Activated CD8-positive, alpha-beta memory T cell treated with anti-CD3 and anti-CD28 coated beads, Interleukin-2, amount 50 U/mL, for 4 hours (primary cell): ENCODE data around the gene RASSF8.

Source experiments
- DNase-seq: peaks from one replicate; pipeline ENCODE4 v3.0.0-alpha.2; 2020

RASSF8 gene, protein sequence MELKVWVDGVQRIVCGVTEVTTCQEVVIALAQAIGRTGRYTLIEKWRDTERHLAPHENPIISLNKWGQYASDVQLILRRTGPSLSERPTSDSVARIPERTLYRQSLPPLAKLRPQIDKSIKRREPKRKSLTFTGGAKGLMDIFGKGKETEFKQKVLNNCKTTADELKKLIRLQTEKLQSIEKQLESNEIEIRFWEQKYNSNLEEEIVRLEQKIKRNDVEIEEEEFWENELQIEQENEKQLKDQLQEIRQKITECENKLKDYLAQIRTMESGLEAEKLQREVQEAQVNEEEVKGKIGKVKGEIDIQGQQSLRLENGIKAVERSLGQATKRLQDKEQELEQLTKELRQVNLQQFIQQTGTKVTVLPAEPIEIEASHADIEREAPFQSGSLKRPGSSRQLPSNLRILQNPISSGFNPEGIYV

DNA sequence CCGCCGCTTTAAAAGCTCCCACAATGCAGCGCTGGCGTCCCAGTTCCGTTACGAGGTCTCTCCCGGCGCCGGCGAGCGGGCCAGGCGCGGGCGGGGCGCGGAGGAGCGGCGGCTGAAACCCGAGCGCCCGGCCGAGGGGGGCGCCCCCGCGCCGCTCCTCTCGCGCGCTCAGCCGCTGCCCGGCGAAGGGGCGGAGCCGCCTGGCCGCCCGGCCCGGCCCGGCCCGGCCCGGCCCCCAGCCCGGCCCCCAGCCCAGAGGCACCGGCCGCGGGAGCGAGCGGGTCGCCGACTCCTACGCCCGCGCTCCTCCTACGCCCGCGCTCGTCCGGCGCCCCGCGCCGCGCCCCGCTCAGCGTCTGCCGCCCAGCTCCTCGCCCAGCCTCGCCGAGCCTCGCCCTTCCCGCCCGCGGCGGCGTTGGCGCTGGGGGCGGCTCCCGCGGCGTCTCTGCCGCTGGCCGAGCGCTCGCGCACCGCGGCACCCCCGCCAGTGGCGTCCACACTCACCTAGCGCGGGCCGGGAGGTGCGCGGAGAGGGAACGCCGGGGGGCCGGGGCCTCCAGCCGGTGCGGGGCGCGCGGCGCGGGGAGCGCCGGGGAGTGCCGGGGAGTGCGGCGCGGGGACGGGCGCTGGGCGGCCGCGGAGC lies at the start of gene RASSF8:
TSS of gene RASSF8 (plus strand) at position 255 of the 643 bp plus-strand sequence. CDS start 96,662 bp downstream, outside the sequence.
- no peak for DNase-seq

DNA sequence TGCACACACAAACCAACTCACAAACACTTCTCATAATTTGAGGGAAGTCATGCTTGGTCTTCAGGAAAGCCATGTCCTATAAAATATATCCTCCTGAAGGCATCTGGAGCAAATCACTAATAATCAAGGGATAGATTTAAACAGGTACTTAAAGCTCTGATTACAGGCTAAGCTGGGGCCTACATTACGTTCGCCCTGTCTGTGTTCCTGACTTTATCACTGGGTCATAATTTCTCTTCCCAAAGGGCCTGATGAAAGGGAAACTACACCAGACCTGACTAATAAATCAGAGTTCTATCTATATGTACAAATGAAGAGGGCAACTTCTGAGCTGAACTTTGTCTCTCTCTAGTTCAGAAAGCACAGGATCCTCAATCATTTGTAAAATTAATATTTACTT lies 43.9 kb upstream of the RASSF8 start:
- no peak for DNase-seq

DNA sequence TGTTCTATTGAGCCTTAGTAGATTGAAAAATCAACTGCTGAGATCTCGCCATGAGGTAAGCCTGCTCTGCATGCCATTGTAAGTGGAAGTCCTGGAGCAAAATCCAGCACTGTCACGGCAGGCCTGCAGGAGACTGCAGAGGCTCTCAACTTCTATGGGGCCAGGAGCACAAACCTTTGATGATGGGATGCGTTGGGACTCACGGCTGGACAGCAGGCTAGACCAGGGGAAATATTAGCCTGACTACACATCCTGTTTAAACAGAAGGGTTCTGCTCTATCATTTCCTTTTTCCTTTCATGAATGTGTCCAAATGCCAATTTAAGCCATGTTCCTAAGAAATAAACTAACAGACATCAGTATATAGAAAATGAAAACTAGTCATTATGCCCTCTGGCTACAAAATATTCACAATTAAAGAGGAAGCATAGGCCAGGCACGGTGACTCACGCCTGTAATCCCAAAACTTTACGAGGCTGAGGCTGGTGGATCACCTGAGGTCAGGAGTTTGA lies 33.9 kb upstream of the RASSF8 start:
- DNase-seq = no peak

DNA sequence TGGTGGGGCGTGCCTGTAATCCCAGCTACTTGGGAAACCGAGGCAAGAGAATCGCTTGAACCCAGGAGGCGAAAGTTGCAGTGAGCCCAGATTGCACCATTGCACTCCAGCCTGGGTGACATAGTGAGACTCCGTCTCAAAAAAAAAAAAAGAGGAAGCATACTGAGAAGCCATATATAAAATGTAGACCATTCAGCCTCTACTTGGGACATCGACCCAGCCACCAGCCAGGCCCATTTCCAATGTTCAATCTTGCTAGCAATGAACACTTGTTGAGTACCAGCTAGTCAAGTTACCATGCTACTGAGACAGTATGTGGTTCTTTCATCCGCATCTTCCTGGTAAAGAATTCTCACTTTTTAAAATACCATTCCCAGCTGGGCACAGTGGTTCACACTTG lies 33.4 kb upstream of the RASSF8 start:
- DNase-seq = no peak

DNA sequence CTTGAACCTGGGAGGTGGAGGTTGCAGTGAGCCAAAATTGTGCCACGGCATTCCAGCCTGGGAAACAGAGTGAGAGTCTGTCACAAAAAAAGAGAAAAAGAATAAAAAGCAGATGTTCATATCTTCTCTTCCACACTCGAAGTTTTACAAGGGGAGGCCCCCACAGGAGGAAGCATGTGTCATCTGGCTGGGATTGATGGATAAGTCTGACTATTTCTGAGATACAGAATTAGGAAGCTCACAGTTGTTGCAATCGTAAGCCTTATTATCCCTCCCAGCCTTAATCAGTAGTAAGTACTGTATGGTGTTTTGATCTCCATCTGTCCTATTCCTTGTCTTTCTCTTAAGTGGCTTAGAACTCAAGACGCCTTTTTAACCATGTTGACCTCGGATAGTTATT lies 31.9 kb upstream of the RASSF8 start:
- DNase-seq = no peak

DNA sequence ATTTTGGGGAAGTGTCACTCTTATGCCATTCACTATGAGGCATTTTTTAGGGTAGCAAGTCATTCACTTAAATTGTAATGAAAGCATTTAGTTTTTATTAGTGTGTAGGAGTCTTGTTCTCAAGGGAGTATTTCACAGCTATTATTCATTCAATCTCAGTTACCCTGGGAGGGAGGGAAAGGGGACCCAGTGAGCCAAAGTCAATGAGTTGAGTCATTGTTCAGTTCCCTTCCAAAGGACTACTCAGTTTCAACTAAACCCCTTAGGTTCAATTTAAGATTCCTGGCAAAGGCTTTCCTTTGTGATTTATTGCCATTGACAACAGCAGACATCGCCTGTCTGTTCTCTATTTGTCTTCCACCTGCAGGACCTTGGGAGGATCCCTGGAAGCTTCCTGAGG lies 29.3 kb upstream of the RASSF8 start:
- DNase-seq = no peak

DNA sequence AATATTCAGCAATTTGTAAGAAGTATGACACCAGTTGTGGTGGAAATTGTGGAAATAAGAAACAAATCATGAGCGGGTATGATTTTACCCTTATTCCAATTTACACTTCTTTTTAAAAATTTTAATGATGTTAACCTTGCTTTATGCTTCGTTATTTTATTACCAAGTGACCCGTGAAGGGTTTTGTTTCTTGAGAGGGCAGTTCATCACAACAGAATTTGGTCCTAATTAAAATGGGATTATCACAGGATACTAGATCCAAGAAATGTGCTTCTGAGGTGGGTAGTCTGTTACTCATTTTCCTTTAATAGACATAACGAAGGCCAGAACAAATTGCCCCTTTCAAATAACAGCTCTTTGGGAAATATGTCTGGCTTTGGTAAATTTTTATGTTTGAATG lies 25.5 kb upstream of the RASSF8 start:
- no peak for DNase-seq

DNA sequence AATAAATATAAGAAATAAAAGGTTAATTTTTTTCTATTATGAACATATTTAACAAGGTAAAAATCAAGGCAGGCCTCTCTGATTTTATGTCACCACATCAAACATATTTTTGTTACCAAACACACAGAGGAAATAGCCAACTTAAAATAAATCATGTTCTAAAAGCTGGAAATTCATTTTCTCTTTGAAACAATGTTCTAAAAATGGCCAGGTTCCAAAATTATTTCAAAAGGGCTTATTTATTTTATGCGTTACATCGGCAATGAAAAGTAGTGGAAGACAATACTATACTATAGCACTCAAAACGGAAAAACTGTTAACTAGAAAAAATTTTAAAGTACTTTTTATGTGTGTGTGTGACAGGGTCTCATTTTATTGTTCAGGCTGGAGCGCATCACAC lies 24.0 kb upstream of the RASSF8 start:
- no peak for DNase-seq

DNA sequence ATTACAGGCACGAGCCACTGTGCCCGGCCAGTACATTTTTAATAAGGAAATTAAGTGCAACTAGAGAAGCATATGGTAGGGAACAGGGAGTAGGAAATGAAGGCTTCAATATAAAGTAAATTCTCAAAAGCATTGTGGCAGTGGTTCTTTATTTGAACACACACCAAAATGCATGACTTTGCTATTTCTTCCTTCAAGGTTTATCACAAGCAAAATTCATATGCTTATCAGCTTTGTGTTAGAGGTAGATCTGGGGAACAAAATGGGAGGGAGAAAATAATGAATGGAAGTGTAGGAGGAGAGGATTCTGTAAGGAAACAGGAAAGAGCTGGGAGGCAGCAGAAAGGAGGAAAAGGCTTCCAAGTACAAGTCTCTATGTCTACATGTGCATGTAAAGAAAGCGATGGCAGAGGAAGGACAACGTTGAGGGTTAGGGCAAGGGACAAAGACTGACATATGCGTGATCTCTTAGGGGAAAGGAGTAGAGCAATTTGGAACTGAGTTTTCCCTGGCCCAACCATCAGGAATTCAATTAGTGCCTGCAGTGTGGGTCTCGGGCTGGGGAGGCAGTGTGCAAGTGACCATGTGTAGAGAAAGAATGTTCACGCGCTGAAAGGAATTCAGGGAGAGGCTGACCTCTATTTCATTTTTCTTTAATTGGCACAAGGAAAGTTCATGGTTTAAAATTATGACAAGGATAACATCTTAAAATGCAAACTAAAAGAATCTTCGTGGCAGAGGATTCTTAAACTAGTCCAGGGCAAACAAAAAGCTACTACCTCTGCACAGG lies 22.9 kb upstream of the RASSF8 start:
- no peak for DNase-seq

DNA sequence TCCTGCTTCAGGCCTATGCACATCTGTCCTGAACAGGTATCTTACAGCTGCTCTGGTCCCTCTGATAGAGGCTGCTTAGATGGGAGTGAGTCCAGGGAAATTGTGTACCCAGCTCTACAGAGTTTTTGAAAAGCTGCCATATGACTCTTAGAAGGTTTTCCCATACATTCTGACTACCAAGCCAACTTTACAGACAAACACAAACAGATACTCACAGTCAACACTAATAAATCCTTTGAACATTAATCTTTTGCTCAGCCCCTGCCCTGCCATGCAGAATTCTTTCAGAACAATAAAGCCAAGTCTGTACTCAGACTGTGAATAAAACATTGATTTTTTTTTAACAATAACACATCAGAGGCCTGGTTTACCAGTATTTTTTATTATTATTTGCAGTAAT lies 21.4 kb upstream of the RASSF8 start:
- DNase-seq = no peak

DNA sequence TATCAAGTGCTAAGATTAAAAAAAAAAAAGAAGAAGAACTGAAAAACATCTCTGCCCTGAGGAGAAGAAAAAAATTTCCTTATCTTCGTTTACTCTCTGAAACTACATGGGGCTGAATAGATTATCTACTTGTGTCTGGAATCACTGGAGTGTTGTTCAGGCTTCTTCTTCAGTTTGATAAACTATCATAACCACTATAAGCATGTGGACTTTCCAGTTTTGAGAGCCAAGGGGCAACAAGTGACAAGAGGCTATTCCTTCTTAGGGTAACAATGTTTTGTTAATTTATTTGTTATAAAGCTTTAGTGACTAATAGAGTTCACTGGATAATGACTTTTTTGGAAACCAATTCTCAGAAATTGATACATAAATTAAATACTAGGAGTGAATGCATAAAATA lies 19.9 kb upstream of the RASSF8 start:
- no peak for DNase-seq

DNA sequence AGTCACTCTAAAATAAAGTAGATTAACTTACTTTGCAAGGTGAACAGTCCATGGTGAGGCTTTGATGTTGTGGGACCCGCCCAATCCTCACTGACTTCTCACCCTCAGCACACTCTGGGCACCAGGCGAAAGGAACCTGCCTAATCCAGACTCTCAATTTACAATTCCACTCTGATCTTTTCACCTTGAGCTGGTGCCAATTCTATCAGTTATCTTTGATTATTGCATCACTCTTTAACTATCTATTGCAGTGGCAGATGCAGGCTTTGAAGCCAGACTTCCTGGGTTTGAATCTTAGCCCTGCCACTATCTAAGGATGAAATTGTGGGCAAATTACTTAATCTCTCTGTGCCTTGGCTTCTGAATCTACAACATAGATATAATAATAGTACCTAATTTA lies 18.9 kb upstream of the RASSF8 start:
- no peak for DNase-seq

DNA sequence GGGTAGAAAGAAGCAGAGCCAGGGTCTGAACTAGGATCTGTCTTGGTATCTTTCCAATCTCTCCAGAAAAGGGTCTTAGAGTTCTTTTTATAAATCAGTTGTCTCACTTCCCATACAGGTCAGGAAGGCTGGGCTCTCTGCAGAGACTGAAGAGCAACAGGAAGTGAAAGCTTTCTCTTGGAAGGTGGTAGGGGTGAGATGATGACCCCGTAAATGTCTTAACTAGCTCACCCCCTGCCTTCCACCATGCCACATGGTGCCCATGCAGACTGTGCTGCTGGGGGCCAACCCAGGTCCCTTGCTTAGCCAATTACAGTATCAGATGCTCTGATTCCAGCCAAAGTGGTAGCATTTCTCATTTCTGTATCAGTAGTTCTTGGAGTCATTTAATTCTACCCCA lies 17.6 kb upstream of the RASSF8 start:
- no peak for DNase-seq

DNA sequence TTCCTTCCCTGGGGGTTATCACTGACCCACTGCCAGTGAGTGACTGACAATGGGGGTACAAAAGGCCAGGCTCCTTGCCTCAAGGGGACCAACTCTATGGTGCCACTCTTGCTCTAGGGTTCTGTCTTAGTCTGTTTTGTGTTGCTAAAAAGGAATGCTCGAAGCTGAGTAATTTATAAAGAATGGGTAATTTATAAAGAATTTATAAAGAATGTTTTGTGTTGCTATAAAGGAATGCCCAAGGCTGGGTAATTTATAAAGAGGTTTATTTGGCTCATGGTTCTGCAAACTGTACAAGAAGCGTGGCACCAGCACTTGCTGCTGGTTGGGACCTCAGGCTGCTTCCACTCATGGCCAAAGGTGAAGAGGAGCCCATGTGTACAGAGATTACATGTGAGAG lies 15.8 kb upstream of the RASSF8 start:
- no peak for DNase-seq

DNA sequence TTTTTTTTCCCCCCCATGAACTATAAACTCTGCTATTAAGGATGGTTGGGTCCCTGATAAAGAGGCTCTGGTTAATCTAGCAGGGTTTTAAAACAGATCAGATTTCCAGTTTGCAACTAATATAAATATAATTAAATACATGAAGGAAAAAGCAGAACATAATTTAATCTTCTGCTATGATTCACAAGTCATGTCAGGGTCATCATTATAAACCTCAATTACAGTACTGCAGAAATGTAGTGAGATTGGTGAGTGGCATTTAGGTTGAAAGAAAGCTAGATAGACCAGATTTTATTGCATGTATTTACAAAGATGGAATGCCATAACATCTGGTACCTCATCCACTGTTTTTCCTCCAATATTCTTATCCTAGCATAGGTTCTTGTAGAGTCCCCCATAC lies 14.5 kb upstream of the RASSF8 start:
- DNase-seq = no peak

DNA sequence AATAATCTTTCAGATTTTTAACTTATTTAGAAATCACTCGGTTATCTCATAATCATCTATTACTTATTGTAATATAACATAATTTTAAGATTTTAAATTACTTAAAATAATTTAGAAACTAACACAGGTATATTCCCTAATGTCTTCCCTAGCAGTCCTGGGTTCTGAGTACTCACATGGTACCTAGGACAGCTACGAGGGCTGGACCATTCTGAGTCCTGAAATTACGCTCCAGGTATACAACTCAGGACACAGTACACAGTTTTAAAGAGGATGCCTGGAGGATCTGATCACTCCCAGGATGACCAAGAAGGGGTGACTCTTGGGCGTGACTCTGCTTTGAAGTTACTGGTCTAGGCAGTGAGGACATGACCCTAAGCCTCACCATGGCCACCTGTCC lies 9.1 kb upstream of the RASSF8 start:
- no peak for DNase-seq

DNA sequence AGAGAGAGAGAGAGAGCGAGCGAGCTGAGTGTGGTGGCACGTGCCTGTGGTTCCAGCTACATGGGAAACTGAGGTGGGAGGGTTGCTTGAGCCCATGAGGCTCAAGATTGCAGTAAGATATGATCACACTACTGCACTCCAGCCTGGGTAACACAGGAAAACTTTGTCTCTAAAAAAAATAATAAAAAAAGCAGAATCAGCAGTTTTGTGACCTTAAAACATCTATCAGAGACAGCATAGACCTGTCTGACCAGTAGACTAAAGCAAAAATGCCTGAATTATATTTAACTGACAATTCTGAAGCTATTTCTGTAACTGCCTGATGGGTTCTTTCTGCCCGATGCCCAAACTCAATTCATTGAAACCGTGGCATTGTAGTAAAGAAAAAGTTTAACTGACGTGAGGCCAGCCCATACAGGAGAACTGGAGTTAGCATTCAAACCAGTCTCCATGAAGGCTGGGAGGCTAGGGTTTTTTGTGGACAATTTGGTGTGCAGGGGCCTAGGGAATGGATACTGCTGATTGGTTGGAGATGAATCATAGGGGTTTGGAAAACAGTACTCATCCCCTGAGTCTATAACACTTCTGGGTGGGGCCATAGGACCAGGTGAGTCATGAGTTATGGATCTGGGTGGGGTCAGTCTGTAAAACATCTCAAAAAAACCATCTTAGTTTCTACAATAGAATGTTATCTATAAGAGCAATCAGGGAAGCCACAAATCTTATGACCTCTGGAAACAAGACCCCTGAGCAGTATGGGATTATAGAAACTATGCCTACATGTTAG lies 8.0 kb upstream of the RASSF8 start:
- DNase-seq = no peak

DNA sequence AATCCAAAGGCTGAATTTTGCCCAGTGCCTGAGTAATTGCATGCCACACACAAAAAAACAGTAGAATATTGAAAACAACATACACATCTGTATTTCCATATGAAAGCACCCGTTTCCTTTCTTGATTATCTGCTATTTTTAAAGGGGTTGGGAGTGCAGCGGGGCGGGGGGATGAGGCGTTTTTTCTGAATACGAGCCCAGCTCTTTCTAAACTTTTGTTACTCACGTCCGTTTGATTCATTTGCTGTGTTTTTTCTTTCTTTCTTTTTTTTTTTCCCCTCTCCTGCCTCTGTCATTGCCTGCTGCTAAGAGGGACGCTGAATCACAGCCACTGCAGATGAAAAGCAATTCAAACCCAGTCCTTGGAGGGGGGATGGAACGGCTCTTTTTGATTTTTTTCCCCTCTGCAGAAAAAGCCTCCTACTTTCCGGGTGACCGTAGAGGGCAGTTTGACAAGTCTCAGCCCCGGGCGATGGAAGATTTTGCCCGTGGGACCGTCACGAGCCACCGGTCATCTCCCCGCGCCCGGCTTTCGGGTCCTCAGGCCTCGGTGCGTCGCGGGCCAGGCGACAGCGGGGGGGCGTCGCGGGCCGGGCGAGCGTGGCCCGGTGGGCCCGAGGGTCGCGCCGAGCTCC lies 572 bp upstream of the RASSF8 start:
- no peak for DNase-seq

DNA sequence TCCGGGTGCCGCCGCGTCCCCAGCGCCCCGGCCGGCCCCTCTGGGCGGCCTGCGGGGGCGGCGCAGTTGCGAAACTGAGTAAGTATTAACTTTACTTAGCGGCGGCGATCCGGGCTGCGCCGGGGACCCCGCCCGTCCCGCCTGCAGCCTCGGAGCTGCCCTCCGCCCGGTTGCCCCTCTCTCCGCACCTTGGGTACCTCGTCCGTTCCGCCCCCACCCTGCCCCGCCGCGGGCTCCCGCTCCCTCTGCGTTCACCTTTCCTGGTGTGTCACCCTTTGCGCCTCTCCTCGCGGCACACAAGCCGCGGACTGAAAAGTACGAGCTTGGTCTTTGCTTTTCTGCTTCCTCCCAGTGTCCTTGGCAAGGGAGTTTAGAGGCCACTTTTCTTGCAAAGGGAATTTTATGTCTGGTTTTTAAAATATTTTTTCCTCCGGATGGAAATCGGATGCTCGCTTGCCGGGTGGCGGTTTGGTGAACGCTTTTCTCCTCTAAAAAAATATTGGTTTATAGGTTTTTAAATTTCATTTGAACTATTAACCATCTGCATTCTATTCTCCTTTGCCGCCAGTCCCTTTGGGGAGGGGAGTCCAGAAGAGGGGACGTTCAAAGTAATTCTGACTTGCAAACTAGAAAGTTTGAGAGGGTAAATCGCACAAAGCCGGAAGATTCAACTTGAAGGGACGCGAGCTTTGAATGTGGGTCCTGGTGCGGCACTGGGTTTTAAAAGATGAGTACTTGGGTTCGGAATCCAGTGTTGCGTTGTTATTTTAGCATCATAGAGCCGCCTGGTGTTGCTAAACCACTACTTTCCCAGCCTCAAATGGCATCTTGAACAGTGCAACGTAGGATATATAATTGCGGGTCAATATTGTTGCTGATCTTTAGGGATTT lies 834 bp downstream of the RASSF8 start:
- DNase-seq = peak; percentile 21

DNA sequence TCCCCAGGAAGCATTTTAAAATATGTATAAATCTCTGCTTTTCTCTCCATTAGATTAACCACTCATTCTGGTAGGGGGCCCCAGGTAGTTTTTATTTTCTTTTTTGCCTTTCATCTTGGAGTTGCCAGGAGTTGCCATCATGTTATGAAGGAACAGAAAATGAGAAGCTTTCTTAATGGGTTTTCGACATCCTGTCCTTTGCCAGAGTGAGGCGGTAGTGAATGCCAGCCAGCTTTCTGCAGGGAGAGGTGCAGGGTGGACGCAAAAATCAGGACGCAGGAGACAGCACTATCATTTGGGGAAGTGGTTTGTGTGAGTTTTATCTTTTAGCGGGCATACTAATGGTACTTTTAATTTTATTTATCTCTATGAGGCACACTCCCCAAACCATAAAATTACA lies 1.7 kb downstream of the RASSF8 start:
- DNase-seq = no peak

DNA sequence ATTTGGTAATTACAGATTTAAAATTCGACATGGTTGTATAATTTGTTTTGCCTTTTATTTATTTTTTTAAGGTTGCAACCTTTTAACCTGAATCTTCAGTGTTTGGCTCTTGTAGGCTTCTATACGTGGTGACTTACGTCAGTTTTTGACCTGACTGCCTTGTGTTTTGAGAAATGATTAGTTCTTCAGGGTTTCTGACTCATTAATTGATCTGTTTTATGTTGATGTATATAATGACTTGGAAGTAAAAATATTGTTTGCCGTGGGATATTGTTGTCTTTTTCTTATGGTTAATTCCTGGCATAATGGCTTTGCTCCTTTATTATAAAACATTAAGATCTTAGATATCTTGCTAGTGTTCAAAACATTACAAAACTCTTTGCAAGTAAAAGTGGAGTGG lies 2.5 kb downstream of the RASSF8 start:
- DNase-seq = no peak
